Peyer's patch (tissue), 4 donors: ENCODE measurements around the gene RBBP8. TPM values are rescaled to one million over a fixed set of nuclear protein-coding genes. Genes with fewer than 3 reads are reported as not detected.

ENCODE experiments used
- DNase-seq, 3 donors: peaks; one replicate each; pipeline ENCODE4 v3.0.0-alpha.2; 2017 to 2019
- H3K27ac ChIP-seq, 4 donors: fragments of 200-600 bp; sonication (generic); one replicate each; pipeline ENCODE4 v1.5.1; 2016 to 2019
- H3K27me3 ChIP-seq, 2 donors: fragments of 200-600 bp; sonication (generic); one replicate each; pipeline ENCODE4 v1.5.1; 2019
- H3K36me3 ChIP-seq, 3 donors: fragments of 200-600 bp; sonication (generic); one replicate each; pipeline ENCODE4 v1.5.1; 2016 to 2019
- H3K4me1 ChIP-seq, 4 donors: fragments of 200-600 bp; sonication (generic); one replicate each; pipeline ENCODE4 v1.5.1; 2016 to 2019
- H3K4me3 ChIP-seq, 4 donors: fragments of 200-600 bp; sonication (generic); 1 replicate in 3 of 4; 2 replicates in 1 of 4; pipeline ENCODE4 v1.5.1; 2016 to 2019; ENCODE audit warnings: mild to moderate bottlenecking in 1 of 4
- H3K9me3 ChIP-seq, 4 donors: fragments of 200-600 bp; sonication (generic); one replicate each; pipeline ENCODE4 v1.5.1; 2016 to 2019; ENCODE audit warnings: mild to moderate bottlenecking in 1 of 4
- POLR2A ChIP-seq, 2 donors: fragments of 450-650 bp; IDR thresholded peaks; one replicate each; pipeline ENCODE4 v1.5.1; 2017; ENCODE audit warnings: antibody characterized with exemption in 2 of 2, mild to moderate bottlenecking in 2 of 2, moderate library complexity in 2 of 2
- total RNA-seq, 4 donors: library from RNA; depleted of rRNA; stranded (reverse); fragments of >200 nt; gene quantifications; one replicate each; pipeline ENCODE4 v1.1.0, GENCODE V29; 2016
- TF ChIP-seq, protein P1 (sequence below), 6 experiments: fragments of 450-650 bp in 4 of 6; fragments of 200-600 bp in 2 of 6; sonication (generic) in 1 of 6; IDR thresholded peaks; one replicate each; pipeline ENCODE4 v1.5.1; 2017 to 2019; ENCODE audit warnings: antibody characterized with exemption in 6 of 6, mild to moderate bottlenecking in 3 of 6, moderate library complexity in 1 of 6

The RBBP8 gene
- total RNA-seq, 4 donors from 2014 or later, result 45.4 to 74.1 (median 52.7) TPM

DNA sequence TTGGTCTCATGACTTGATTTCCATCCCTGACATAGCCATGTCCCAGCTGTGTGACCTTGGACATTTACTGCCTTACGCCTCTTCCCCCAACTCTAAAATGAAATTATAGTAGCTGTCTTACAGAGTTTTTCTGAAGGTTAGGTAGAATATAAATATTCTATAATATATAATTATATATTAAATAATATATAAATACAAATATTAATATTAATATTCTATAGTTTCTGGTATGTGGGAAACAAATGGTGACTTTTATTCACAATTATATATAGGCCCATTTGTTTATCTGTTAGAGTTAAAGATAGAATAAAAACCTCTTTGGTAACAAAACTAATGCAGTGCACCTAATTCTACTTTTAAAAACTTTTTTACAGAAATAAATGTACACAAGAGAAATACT lies 1.7 kb downstream of the RBBP8 start:
- DNase-seq, result no peak
- TF ChIP-seq, protein P1, sequence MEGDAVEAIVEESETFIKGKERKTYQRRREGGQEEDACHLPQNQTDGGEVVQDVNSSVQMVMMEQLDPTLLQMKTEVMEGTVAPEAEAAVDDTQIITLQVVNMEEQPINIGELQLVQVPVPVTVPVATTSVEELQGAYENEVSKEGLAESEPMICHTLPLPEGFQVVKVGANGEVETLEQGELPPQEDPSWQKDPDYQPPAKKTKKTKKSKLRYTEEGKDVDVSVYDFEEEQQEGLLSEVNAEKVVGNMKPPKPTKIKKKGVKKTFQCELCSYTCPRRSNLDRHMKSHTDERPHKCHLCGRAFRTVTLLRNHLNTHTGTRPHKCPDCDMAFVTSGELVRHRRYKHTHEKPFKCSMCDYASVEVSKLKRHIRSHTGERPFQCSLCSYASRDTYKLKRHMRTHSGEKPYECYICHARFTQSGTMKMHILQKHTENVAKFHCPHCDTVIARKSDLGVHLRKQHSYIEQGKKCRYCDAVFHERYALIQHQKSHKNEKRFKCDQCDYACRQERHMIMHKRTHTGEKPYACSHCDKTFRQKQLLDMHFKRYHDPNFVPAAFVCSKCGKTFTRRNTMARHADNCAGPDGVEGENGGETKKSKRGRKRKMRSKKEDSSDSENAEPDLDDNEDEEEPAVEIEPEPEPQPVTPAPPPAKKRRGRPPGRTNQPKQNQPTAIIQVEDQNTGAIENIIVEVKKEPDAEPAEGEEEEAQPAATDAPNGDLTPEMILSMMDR (IDR thresholded peaks at IDR 0.05), result no peak
- no peak for TF ChIP-seq POLR2A (IDR thresholded peaks at IDR 0.05)
- Histone ChIP-seq H3K4me3 (no peak overlapping the region), H3K36me3 (no peaks in the 10 kb centered on the region), H3K4me1 (peaks cover 0 to 8% (median 2%) of the 10 kb centered on the region in 4 donors), H3K9me3 (no peaks in the 10 kb centered on the region), H3K27ac (no peak overlapping the region), H3K27me3 (no peaks in the 10 kb centered on the region)

- TF ChIP-seq, protein P1 (IDR thresholded peaks at IDR 0.05), result no peak
- no peak for TF ChIP-seq POLR2A (IDR thresholded peaks at IDR 0.05)
- H3K36me3 ChIP-seq, result no peaks in the 10 kb centered on the region
- no peak overlapping the region for H3K27ac ChIP-seq
- DNase-seq, result no peak
- H3K9me3 ChIP-seq, result no peaks in the 10 kb centered on the region
- no peak overlapping the region for H3K4me3 ChIP-seq
- H3K4me1 ChIP-seq, result peaks cover 0 to 8% (median 2%) of the 10 kb centered on the region in 4 donors
- no peaks in the 10 kb centered on the region for H3K27me3 ChIP-seq
Observed at GRCh38 chr18:22935431-22935830, 2.3 kb downstream of the RBBP8 start.

DNA sequence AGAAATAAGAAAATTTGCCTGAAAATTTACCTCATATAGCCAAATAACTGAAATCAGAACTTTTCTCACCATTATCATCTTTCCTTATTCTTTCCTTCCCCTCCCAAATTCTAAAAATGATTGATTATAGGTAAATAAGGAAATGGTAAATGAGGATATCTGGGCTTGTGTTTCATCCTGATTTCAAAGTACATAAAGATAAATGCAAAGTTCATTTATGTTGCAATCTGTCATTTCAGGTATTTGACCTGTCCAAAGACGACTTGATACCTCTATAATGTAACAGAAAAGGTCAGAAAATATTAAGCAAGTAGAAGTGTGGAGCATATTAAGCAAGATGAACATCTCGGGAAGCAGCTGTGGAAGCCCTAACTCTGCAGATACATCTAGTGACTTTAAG lies 3.4 kb downstream of the RBBP8 start:
- DNase-seq, result no peak
- peaks cover 0 to 8% (median 2%) of the 10 kb centered on the region in 4 donors for H3K4me1 ChIP-seq
- no peaks in the 10 kb centered on the region for H3K36me3 ChIP-seq
- no peaks in the 10 kb centered on the region for H3K27me3 ChIP-seq
- no peak overlapping the region for H3K27ac ChIP-seq
- H3K4me3 ChIP-seq, result no peak overlapping the region
- no peak for TF ChIP-seq POLR2A (IDR thresholded peaks at IDR 0.05)
- TF ChIP-seq, protein P1 (IDR thresholded peaks at IDR 0.05), result no peak
- no peaks in the 10 kb centered on the region for H3K9me3 ChIP-seq

GRCh38 chr18:22939649-22940048 lies 6.5 kb downstream of the RBBP8 start:
- no peak for TF ChIP-seq POLR2A (IDR thresholded peaks at IDR 0.05)
- TF ChIP-seq, protein P1 (IDR thresholded peaks at IDR 0.05), result no peak
- H3K27me3 ChIP-seq, result no peaks in the 10 kb centered on the region
- no peaks in the 10 kb centered on the region for H3K9me3 ChIP-seq
- no peak for DNase-seq
- no peak overlapping the region for H3K27ac ChIP-seq
- no peaks in the 10 kb centered on the region for H3K4me1 ChIP-seq
- H3K36me3 ChIP-seq, result no peaks in the 10 kb centered on the region
- no peak overlapping the region for H3K4me3 ChIP-seq

DNA sequence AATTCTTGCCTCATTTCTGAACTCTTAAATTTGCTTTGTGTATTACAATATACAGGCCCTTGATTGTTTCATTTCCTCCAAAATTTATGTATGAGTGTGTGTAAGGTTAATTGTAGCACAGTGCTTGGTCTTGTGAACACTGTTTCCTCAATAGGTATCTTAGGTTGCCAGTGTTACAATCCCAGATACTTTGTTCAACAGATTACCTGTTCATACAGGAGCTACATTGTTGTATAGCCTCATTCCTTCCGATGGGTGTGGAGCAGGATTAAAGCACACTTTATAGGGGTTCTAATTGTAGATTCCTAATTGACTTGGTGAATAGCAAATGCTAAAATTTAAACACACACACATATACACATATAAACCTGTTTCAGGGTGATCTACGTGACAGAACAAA lies 10.7 kb downstream of the RBBP8 start:
- no peak overlapping the region for H3K27ac ChIP-seq
- no peak for DNase-seq
- no peak for TF ChIP-seq POLR2A (IDR thresholded peaks at IDR 0.05)
- TF ChIP-seq, protein P1 (IDR thresholded peaks at IDR 0.05), result no peak

DNA sequence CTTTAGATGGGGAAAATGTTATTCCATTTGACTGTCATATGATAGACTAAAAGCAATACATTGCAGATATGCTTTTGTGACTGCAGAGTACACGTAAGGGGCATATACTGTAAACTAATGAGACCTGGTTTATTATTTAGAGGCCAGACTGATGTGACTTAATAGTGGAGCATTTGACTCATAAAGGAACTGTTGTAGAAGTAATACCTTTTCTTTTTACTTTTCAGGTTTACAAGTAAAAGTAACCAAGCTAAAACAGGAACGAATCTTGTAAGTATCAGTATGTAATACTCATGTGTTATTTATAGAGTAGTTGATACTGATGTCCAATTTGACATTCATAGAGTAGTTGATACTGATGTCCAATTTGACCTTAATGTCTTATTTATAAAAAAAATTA lies 13.1 kb downstream of the RBBP8 start:
- Histone ChIP-seq H3K9me3 (no peaks in the 10 kb centered on the region), H3K27me3 (no peaks in the 10 kb centered on the region), H3K27ac (no peak overlapping the region), H3K4me3 (no peak overlapping the region), H3K36me3 (peaks cover 0 to 10% (median 0%) of the 10 kb centered on the region in 3 donors), H3K4me1 (no peaks in the 10 kb centered on the region)
- no peak for DNase-seq
- TF ChIP-seq, protein P1 (IDR thresholded peaks at IDR 0.05), result no peak
- no peak for TF ChIP-seq POLR2A (IDR thresholded peaks at IDR 0.05)

More for the DNA sequence above, 10.7 kb downstream of the RBBP8 start:
- no peak overlapping the region for H3K4me3 ChIP-seq
- no peaks in the 10 kb centered on the region for H3K36me3 ChIP-seq
- no peaks in the 10 kb centered on the region for H3K27me3 ChIP-seq
- H3K9me3 ChIP-seq, result no peaks in the 10 kb centered on the region
- H3K4me1 ChIP-seq, result no peaks in the 10 kb centered on the region
